Astrocyte (in vitro differentiated cells and primary cell): ENCODE results near the gene DOCK3. TPM values are rescaled to one million over a fixed set of nuclear protein-coding genes. Genes with fewer than 3 reads are reported as not detected.
"Not testable (repeated sequence)": the region's sequence is repeated elsewhere in the genome, so short reads cannot be mapped to it uniquely, and the experiment has no call there.

Experiments used
- DNase-seq: peaks from one replicate; pipeline ENCODE4 v3.0.0-alpha.2; 2010; ENCODE audit warnings: low read depth
- FAIRE-seq: peaks from 2 replicates; lab custom pipeline; 2011; peaks lifted over from hg19 to GRCh38; lab: Jason Lieb, UNC
- H2AFZ ChIP-seq: 2 replicates; pipeline ENCODE4 v1.6.0; 2012; ENCODE audit warnings: low read depth, low read length, inconsistent platforms
- H3K27ac ChIP-seq: 2 replicates; pipeline ENCODE4 v1.5.1; 2011; ENCODE audit warnings: low read depth, low read length, inconsistent platforms
- H3K27me3 ChIP-seq: 2 replicates; pipeline ENCODE4 v1.6.0; 2011; ENCODE audit warnings: low read length, inconsistent platforms; ENCODE audit not compliant: insufficient read depth
- H3K36me3 ChIP-seq: 2 replicates; pipeline ENCODE4 v1.5.1; 2011; ENCODE audit warnings: low read length, inconsistent platforms; ENCODE audit not compliant: insufficient read depth
- H3K4me1 ChIP-seq: 2 replicates; pipeline ENCODE4 v1.5.1; 2011; ENCODE audit warnings: low read length, inconsistent platforms; ENCODE audit not compliant: insufficient read depth
- H3K4me2 ChIP-seq: 2 replicates; pipeline ENCODE4 v1.6.0; 2012; ENCODE audit warnings: low read length, inconsistent platforms
- H3K4me3 ChIP-seq: 2 replicates; pipeline ENCODE4 v1.5.1; 2011; ENCODE audit warnings: low read depth, mild to moderate bottlenecking, low read length, inconsistent platforms; ENCODE audit not compliant: insufficient read depth
- H3K79me2 ChIP-seq: 2 replicates; pipeline ENCODE4 v1.6.0; 2012; ENCODE audit warnings: mild to moderate bottlenecking, low read length, inconsistent platforms; ENCODE audit not compliant: insufficient read depth
- H3K9ac ChIP-seq: 2 replicates; pipeline ENCODE4 v1.6.0; 2012; ENCODE audit warnings: mild to moderate bottlenecking, low read length, inconsistent platforms
- H3K9me3 ChIP-seq: 2 replicates; pipeline ENCODE4 v1.5.1; 2012; ENCODE audit warnings: low read depth, mild to moderate bottlenecking, low read length, inconsistent platforms; ENCODE audit not compliant: insufficient read depth
- H4K20me1 ChIP-seq: 2 replicates; pipeline ENCODE4 v1.6.0; 2012; ENCODE audit warnings: low read length, inconsistent platforms; ENCODE audit not compliant: insufficient read depth
- H3K27ac Mint-ChIP-seq: one replicate; pipeline ENCODE4 v1.8.0; 2021; ENCODE audit warnings: mild to moderate bottlenecking, mixed read lengths; ENCODE audit not compliant: unreplicated experiment
- H3K27me3 Mint-ChIP-seq: one replicate; pipeline ENCODE4 v1.8.0; 2021; ENCODE audit warnings: low read depth, mixed read lengths; ENCODE audit not compliant: unreplicated experiment
- H3K36me3 Mint-ChIP-seq: one replicate; pipeline ENCODE4 v1.8.0; 2021; ENCODE audit warnings: low read depth, mixed read lengths; ENCODE audit not compliant: unreplicated experiment
- H3K4me1 Mint-ChIP-seq: one replicate; pipeline ENCODE4 v1.8.0; 2021; ENCODE audit warnings: low read depth, mixed read lengths; ENCODE audit not compliant: unreplicated experiment
- H3K4me3 Mint-ChIP-seq: one replicate; pipeline ENCODE4 v1.8.0; 2021; ENCODE audit warnings: mild to moderate bottlenecking, moderate library complexity, mixed read lengths; ENCODE audit not compliant: unreplicated experiment
- H3K9me3 Mint-ChIP-seq: one replicate; pipeline ENCODE4 v1.8.0; 2021; ENCODE audit warnings: mild to moderate bottlenecking, mixed read lengths; ENCODE audit not compliant: unreplicated experiment
- EZH2 ChIP-seq: IDR thresholded peaks from 2 replicates; pipeline ENCODE4 v1.6.1; 2012; ENCODE audit warnings: mild to moderate bottlenecking, low read length, inconsistent platforms; ENCODE audit not compliant: insufficient read depth
- total RNA-seq: library from RNA; stranded (reverse); gene quantifications from 2 replicates; pipeline ENCODE4 v1.2.1, GENCODE V29; 2021
- TF ChIP-seq, protein P1 (sequence below): IDR thresholded peaks from 2 replicates; pipeline ENCODE4 v1.5.1; 2011; ENCODE audit warnings: low read depth, mild to moderate bottlenecking, inconsistent platforms, low read length, moderate library complexity; ENCODE audit not compliant: insufficient read depth

DOCK3 gene
- total RNA-seq, 1 donor from 2014 or later, result 3.3 TPM

DNA sequence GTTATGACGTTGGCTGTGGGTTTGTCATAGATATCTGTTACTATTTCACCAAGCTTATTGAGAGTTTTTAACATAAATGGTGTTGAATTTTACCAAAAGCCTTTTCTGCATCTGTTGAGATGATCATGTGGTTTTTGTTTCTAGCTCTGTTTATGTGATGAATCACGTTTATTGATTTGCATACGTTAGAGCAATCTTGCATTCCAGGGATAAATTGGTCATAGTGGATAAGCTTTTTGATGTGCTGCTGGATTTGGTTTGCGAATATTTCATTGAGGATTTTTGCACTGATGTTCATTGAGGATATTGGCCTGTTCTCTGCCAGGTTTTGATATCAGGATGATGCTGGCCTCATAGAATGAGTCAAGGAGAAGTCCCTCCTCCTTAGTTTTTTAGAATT is 117.8 kb downstream of the DOCK3 start:
- H3K4me3 ChIP-seq, result no peak overlapping the region
- no peaks in the 10 kb centered on the region for H4K20me1 ChIP-seq
- H3K27me3 ChIP-seq, result no peaks in the 10 kb centered on the region
- no peak overlapping the region for H3K4me2 ChIP-seq
- H3K27ac ChIP-seq, result no peak overlapping the region
- no peak overlapping the region for H3K27ac Mint-ChIP-seq
- no peak for TF ChIP-seq EZH2
- TF ChIP-seq, protein P1, sequence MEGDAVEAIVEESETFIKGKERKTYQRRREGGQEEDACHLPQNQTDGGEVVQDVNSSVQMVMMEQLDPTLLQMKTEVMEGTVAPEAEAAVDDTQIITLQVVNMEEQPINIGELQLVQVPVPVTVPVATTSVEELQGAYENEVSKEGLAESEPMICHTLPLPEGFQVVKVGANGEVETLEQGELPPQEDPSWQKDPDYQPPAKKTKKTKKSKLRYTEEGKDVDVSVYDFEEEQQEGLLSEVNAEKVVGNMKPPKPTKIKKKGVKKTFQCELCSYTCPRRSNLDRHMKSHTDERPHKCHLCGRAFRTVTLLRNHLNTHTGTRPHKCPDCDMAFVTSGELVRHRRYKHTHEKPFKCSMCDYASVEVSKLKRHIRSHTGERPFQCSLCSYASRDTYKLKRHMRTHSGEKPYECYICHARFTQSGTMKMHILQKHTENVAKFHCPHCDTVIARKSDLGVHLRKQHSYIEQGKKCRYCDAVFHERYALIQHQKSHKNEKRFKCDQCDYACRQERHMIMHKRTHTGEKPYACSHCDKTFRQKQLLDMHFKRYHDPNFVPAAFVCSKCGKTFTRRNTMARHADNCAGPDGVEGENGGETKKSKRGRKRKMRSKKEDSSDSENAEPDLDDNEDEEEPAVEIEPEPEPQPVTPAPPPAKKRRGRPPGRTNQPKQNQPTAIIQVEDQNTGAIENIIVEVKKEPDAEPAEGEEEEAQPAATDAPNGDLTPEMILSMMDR, result no peak
- H3K79me2 ChIP-seq, result no peaks in the 10 kb centered on the region
- H3K36me3 ChIP-seq, result no peaks in the 10 kb centered on the region
- DNase-seq, result no peak
- H3K4me3 Mint-ChIP-seq, result no peak overlapping the region
- peaks cover 6% of the 10 kb centered on the region for H3K9me3 Mint-ChIP-seq
- H3K4me1 ChIP-seq, result no peaks in the 10 kb centered on the region
- H3K9ac ChIP-seq, result no peak overlapping the region
- no peaks in the 10 kb centered on the region for H3K27me3 Mint-ChIP-seq
- H2AFZ ChIP-seq, result no peak overlapping the region
- H3K4me1 Mint-ChIP-seq, result peaks cover 2% of the 10 kb centered on the region
- no peak for FAIRE-seq
- H3K36me3 Mint-ChIP-seq, result peaks cover 3% of the 10 kb centered on the region
- H3K9me3 ChIP-seq, result no peaks in the 10 kb centered on the region

DNA sequence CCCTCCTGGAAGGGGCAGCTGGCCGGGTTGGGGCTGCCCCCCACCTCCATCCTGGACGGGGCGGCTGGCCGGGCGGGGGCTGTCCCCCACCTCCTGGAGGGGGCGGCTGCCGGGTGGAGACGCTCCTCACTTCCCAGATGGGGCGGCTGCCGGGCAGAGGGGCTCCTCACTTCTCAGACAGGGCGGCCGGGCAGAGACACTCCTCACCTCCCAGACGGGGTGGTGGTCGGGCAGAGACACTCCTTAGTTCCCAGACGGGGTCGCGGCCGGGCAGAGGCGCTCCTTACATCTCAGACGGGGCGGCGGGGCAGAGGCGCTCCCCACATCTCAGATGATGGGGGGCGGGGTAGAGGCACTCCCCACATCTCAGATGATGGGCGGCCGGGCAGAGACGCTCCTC is 129.1 kb downstream of the DOCK3 start:
- not testable (repeated sequence) for H3K9me3 ChIP-seq, H3K27me3 ChIP-seq, H3K4me1 ChIP-seq, H3K4me3 ChIP-seq, H3K4me2 ChIP-seq, DNase-seq, H3K9ac ChIP-seq, H3K79me2 ChIP-seq, H3K27ac Mint-ChIP-seq, H2AFZ ChIP-seq, H3K27me3 Mint-ChIP-seq, H3K27ac ChIP-seq, H4K20me1 ChIP-seq, H3K4me3 Mint-ChIP-seq, FAIRE-seq, H3K36me3 ChIP-seq
- H3K9me3 Mint-ChIP-seq, result peaks cover 33% of the 10 kb centered on the region
- peaks cover 17% of the 10 kb centered on the region for H3K36me3 Mint-ChIP-seq
- H3K4me1 Mint-ChIP-seq, result peaks cover 13% of the 10 kb centered on the region

DNA sequence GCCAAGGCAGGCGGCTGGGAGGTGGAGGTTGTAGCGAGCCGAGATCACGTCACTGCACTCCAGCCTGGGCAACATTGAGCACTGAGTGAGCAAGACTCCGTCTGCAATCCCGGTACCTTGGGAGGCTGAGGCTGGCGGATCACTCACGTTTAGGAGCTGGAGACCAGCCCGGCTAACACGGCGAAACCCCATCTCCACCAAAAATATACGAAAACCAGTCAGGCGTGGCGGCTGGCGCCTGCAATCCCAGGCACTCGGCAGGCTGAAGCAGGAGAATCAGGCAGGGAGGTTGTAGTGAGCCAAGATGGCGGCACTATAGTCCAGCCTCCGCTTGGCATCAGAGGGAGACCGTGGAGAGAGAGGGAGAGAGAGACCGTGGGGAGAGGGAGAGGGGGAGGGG is 129.6 kb downstream of the DOCK3 start:
- not testable (repeated sequence) for DNase-seq, H3K27me3 ChIP-seq, H3K9me3 ChIP-seq, H4K20me1 ChIP-seq, H3K9ac ChIP-seq, H3K36me3 ChIP-seq, H3K4me1 ChIP-seq, H3K4me2 ChIP-seq, H3K27ac Mint-ChIP-seq, H3K27ac ChIP-seq, FAIRE-seq, H3K4me3 ChIP-seq, H2AFZ ChIP-seq, H3K4me3 Mint-ChIP-seq, H3K27me3 Mint-ChIP-seq, H3K79me2 ChIP-seq
- peaks cover 13% of the 10 kb centered on the region for H3K4me1 Mint-ChIP-seq
- peaks cover 17% of the 10 kb centered on the region for H3K36me3 Mint-ChIP-seq
- peaks cover 31% of the 10 kb centered on the region for H3K9me3 Mint-ChIP-seq

DNA sequence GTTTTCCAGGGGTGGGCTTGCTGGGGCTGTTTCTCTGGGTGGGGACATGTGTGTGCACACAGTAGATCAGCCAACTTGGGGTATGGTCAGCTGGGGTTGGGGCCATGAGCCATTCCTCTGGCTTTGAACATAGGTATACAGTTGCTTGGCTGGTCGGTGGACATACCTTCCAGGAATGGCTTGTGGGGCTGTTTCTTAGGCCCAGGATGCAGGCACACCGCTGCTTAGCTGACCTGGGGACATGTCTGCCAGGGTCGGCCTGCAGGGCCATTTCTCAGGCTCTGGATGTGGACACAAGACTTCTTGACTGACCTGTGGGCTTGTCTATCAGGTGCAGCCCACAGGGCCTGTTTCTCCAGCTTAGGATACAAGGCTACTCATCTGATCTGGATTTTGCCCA is 130.6 kb downstream of the DOCK3 start:
- no peak for FAIRE-seq
- H3K4me1 ChIP-seq, result peaks cover 2% of the 10 kb centered on the region
- TF ChIP-seq, protein P1, result no peak
- TF ChIP-seq EZH2, result no peak
- Mint-ChIP-seq H3K27ac (no peak overlapping the region), H3K9me3 (peaks cover 25% of the 10 kb centered on the region), H3K4me3 (no peak overlapping the region), H3K36me3 (peaks cover 17% of the 10 kb centered on the region), H3K4me1 (peaks cover 13% of the 10 kb centered on the region), H3K27me3 (no peaks in the 10 kb centered on the region)
- DNase-seq, result no peak
- no peak overlapping the region for H2AFZ ChIP-seq
- H3K4me3 ChIP-seq, result no peak overlapping the region
- H3K4me2 ChIP-seq, result no peak overlapping the region
- no peak overlapping the region for H3K27ac ChIP-seq
- no peaks in the 10 kb centered on the region for H3K9me3 ChIP-seq
- no peaks in the 10 kb centered on the region for H3K36me3 ChIP-seq
- H3K9ac ChIP-seq, result no peak overlapping the region
- no peaks in the 10 kb centered on the region for H3K27me3 ChIP-seq
- H3K79me2 ChIP-seq, result no peaks in the 10 kb centered on the region
- H4K20me1 ChIP-seq, result no peaks in the 10 kb centered on the region
